GM19035 (cell line): ENCODE data around the gene SLC44A5.
"Not testable (repeated sequence)": the region's sequence is repeated elsewhere in the genome, so short reads cannot be mapped to it uniquely, and the experiment has no call there.

Source experiments
- ATAC-seq: cut with Tn5 transposase; IDR thresholded peaks from one replicate; pipeline ENCODE4 v1.9.1; 2021; ENCODE audit not compliant: unreplicated experiment

SLC44A5 gene

DNA sequence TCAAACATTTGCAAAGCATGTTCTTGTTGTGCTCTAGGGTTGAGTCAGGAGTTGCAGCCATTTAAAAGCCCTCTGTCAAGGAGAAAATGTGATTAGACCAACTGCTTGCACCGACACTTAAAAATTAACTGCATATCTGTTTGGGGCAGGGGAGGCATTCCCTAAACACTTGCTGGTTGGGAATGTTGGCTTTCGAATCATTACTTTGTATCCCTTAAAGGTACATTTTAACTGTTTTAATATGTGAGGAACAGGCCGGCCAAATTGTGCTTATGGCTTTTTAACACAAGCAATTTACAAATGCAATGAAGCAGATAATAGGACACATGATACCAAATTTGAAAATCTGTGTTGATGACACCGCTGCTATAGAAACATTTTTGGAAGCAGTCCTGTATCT, 317.6 kb downstream of the SLC44A5 start:
- ATAC-seq, result no peak

DNA sequence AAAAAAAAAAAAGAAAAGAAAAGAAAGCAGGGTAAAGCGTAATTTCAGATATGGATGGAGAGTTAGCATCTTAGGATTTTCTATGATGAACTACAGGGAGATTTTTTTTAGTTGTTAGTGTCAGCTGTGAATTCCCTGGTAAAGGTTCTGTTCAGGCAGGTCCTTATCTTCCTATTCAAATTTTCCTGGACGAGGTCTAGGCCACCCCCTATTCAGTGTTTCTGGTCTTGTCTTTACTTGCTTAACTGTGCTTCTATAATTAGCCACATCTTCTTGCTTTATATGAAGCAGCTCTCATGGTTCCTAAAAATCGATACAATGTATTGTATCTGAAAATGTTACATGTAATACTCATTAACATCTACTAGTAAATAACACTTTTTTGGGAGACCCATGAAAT, 318.9 kb downstream of the SLC44A5 start:
- no peak for ATAC-seq

DNA sequence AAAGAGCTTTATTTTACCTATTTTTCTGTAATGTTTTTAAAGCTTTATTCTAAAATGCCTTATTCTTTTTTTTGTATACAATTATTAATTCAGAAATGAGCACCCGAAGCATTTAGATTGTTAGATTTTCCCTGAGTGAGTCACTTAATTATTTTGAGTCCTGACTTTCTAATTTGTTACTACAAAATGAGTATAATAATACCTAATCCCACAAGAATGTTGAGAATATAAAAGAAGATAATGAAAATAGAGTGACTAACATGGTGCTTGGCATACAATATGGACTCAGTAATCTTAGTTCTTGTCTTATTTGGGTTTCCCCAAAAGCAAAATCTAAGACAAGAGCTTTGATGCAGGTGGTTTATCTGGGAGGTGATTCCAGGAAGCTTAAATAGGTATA, 334.5 kb downstream of the SLC44A5 start:
- no peak for ATAC-seq

DNA sequence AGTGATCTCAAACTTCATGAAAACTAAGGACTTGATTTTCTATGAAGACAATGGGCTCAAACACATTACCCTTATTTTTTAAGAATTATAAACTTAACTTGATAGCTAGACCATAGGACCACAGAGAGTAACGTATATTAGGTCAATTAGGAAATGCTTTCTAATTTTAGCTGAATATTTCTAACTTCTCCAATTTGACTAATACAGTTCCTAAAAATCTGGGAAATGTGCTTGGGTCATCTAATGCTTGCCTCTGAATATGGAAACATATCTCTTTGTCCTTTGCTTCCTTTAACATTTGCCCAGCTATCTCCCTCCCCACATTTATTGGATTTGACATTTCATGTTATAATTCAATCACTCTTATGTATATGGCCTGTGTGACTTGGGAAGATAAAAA, 335.3 kb downstream of the SLC44A5 start:
- ATAC-seq, result no peak

DNA sequence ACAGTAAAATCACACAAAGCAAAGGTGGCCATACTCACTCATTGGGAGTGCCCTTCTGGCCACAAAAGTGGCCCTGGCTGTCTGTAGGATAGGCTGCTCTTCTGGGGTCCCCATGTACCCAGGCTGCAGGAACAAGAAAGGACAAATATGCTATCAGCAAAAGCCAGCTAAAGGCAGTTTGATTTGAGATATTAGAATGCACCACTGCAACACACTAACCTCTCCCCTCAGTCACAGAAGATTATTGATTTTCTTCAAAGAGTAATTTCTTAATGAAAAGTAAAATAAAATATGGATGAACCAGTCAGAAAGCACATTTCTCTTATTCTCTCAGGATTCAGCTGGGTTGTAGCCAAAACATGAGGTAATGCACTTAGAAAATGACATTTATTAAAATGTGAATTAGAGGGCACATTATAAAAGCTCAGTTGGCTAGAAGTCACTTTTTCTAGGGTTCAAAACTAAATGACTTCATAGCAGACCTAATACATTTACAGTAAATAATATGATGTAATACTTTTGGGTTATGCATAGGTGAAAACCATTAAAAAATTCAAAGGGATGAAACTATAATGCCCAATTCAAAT, 335.9 kb downstream of the SLC44A5 start:
- no peak for ATAC-seq

DNA sequence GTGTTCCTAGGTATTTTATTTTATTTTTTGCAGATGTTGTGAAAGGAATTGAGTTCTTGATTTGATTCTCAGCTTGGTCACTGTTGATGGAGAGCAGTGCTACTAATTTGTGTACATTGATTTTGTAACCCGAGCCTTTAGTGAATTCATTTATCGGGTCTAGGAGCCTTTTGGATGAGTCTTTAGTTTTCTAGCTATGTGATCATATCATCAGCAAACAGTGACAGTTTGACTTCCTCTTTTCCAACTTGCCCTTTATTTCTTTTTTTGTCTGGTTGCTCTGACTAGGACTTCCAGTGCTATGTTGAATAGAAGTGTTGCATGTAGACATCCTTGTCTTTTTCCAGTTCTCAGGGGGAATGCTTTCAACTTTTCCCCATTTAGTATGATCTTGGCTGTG, 337.8 kb downstream of the SLC44A5 start:
- ATAC-seq, result no peak

DNA sequence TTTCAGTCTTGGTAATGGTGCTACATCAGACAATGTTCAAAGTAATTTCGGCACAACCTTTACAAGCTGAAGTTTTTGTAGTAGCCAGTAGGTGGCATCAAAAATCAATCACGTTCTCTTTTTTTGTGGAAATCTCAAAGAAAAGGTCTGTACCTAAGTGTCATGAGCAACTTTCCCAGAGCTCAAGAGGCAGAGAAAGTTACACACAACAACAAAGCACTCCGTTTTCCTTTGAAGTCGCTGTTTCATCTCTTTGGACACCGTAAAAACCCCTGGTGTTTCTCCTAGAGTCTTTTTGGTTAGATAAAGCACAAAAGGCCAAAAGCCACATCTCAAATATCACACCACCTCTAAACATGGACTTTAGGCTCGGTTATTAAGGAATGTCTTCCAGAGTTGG, 345.1 kb downstream of the SLC44A5 start:
- peak; percentile 90 for ATAC-seq

DNA sequence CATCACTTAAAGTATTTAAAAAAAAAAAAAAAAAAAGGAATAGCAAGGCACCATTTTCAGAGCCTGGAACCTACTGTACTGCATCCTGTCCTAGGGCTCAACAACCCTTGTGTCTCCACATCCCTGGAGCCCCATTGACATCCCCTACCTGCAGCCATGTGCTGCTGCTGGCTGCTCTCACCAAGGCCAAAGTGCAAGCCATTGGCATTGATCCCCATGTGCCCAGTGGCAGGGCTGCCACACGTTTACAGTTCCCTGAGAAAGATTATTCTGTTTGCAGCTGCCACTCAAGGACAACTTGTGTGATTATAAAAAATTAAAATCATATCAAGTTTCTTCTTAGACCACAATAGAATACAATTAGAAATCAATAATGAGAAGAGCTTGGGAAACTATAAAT, 346.8 kb downstream of the SLC44A5 start:
- ATAC-seq, result no peak

DNA sequence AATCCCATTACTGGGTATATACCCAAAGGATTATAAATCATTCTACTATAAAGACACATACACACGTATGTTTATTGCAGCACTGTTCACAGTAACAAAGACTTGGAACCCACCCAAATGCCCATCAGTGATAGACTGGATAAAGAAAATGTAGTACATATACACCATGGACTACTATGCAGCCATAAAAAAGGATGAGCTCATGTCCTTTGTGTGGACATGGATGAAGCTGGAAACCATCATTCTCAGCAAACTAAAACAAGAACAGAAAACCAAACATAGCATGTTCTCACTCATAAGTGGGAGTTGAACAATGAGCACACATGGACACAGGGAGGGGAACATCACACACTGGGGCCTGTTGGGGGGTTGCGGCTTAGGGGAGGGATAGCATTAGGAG, 347.3 kb downstream of the SLC44A5 start:
- not testable (repeated sequence) for ATAC-seq

DNA sequence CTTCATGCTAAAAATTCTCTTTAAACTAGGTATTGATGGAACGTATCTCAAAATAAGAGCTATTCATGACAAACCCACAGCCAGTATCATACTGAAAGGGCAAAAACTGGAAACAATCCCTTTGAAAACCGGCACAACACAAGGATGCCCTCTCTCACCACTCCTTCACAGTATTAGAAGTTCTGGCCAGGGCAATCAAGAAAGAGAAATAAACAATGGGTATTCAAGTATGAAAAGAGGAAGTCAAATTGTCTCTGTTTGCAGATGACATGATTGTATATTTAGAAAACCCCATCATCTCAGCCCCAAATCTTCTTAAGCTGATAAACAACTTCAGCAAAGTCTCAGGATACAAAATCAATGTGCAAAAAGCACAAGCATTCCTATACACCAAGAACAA, 349.0 kb downstream of the SLC44A5 start:
- ATAC-seq, result not testable (repeated sequence)

DNA sequence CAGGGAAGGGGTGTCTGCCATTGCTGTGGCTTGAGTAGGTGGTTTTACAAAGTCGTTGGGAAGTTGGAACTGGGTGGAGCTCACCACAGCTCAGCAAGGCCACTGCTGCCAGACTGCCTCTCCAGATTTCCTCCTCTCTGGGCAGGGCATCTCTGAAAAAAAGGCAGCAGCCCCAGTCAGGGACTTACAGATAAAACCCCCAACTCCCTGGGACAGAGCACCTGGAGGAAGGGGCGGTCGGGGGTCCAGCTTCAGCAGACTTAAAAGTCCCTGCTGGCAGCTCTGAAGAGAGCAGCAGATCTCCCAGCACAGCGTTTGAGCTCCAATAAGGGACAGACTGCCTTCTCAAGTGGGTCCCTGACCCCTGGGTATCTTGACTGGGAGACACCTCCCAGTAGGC, 352.6 kb downstream of the SLC44A5 start:
- ATAC-seq, result no peak

DNA sequence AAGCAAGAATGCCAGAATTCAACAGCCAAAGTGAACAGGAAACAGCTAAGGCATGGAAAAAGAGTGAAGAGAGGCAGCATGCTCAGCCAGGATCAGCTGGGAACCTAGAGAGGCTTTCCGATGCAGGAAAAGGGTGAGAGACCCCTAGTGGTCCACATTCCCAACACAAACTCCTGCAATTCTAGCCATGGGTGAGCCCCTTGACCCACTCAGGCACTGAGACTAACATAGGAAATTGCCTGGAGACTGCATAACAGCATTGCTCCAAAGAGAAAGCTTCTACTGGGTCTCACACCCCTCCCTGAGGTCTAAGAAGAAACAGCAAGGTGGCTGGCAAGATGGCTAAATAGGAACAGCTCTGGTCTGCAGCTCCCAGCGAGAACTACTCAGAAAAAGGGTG, 353.5 kb downstream of the SLC44A5 start:
- no peak for ATAC-seq

DNA sequence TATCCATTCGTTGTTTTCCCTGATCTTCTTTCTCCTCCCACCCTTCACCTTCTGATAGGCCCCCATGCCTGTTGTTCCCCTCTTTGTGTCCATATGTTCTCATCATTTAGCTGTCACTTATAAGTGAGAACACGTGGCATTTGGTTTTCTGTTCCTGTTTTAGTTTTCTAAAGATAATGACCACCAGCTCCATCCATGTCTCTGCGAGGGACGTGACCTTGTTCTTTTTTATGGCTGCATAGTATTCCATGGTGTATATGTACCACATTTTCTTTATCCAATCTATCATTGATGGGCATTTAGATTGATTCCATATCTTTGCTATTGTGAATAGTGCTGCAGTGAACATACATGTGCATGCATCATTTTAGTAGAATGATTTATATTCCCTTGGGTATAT, 360.8 kb downstream of the SLC44A5 start:
- ATAC-seq, result not testable (repeated sequence)

DNA sequence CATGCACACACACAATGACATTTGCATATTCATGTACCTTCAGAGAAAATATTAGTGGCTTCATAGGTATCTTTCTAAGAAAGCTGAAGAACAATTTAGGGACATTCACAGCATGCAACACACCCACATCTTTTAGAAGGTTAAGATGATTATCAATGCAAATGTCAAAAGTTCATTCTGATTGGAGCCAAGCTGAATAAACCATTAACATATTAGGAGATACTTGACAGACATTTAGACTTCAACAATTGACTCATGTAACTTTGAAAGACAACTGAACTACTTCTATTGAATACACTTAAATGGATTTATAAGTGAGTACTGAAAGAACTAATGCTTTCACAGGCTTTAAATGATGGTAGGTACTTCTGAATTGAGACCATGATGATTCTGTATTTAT, 365.7 kb downstream of the SLC44A5 start:
- ATAC-seq, result no peak

DNA sequence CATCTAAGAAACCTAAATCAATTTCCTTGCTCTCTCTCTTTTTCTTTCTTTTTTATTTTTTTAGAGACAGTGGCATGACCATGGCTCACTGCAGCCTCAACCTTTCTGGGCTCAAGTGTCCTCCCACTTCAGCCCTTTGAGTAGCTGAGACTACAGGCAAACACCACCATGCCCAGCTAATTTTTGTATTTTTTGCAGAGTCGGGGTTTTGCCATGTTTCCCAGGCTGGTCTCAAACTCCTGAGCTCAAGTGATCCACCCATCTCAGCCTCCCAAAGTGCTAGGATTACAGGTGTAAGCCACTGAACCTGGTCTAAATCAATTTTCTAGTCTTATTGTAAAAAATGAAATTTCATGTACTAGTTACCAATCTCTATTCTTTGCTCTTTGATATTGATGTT, 367.8 kb downstream of the SLC44A5 start:
- ATAC-seq, result no peak

DNA sequence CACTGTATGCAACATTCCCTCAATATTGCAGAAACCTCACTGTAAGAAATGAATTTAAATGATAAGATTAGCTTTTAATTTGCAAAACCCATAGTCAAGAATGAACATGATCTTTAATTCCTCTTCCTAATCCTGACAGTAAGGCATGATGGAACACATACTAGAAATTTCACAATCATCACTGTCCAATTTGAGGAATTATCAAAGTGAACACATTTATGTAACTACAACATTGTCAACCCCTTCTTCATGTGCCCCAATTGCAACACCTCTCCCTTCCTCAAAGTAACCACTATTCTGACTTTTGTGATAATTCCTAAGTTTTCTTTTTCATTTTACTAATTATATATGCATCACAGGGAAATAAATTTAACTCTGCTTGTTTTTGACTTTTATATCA, 373.6 kb downstream of the SLC44A5 start:
- ATAC-seq, result no peak

DNA sequence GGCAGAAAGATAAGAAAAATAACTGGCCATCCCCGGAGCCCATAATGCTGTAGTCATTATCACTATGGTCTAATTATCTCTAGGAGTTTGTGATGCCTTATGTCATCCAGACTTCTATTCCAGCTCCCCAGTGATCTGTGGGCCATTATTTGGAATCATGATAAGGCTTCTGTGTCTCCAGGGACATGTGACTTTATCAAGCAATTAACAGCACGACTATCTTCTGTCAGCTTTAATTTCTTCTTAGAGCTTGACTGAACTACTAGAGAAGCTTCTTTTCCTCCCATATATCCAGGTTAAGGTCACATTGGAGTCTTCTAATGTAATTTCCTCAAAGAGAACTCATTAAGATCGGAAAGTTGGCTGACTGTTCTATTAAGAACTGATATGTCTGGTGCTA, 376.4 kb downstream of the SLC44A5 start:
- no peak for ATAC-seq

DNA sequence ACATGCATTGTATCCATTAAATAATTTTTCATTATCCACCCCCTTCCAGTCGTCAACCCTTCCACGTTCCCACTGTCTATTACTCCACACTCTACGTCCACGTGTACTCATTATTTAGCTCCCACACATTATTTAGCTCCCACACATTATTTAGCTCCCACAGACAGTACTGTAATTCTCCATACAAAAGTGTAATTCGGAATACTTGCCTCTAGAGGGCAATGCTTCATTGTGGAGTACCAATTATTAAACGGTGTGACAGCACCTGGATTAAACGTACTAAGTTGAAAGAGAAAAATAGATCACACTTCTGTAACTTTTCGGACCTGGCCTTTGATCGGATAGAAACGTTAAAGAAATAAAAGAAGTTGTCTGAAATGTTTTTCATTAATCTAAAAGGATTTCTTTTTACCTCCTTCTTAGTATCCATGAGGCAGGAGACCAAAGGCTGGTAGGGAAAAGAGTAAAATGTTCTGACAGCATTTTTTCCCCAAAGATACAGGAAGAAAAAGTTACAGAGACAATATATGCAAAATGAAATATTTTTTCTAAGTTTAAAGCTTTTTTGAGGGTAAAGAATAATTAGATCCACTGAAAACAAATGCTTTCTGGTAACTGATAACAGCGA, 377.5 kb downstream of the SLC44A5 start:
- peak; percentile 83 for ATAC-seq

DNA sequence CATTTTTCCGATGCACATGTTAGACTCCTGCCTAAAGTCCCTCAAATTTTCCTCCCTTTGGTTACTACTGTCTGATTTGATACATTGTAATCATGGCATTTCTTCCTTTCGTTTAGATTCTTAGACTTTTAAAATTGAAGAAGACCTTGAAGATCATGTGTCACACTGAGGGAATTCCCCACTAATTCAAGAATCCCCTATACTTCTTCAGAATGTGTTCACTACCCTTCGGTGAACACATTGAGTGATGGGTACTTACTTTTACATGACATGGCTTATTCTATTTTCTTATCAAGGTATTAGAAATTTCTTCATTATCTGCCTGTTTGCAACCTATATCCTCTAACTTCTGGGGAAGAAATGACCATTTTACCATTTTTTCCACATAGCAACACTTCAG, 390.8 kb downstream of the SLC44A5 start:
- no peak for ATAC-seq

DNA sequence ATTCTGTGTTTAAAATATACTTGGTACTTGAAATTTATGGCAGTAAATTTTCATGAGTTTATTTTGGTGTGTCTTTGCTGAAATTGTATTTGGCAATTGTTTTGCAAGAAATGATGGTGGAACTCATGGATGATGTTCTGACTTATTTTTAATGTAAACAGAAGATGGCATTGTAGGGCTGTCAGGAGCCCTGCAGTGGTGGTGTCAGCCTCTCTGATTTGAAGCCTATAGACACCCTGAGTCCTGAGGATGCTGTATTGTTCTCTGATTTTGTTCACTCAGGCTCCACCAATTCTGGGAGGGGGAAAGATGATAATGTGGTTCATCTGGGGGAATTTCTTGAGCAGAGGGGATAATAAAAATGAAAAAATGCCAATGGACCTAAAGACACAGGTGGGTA, 396.9 kb downstream of the SLC44A5 start:
- ATAC-seq, result no peak

DNA sequence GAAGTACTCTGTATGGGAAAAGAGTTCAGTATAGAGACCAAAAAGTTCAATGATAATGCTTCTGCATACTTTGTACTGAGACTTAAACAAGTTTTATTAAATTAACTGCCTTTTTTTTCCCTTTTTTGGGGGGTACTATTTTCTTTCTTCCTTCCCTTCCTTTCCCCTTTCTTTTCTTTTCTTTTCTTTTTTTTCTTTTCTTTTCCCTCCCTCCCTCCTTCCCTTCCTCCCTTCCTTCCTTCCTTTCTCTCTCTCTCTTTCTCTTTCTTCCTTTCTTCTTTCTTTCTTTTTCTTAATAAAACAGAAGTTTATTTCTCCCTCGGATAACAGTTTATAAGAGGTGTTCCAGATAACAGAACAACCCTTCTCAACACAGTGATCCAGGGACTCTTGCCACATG, 399.3 kb downstream of the SLC44A5 start:
- no peak for ATAC-seq

DNA sequence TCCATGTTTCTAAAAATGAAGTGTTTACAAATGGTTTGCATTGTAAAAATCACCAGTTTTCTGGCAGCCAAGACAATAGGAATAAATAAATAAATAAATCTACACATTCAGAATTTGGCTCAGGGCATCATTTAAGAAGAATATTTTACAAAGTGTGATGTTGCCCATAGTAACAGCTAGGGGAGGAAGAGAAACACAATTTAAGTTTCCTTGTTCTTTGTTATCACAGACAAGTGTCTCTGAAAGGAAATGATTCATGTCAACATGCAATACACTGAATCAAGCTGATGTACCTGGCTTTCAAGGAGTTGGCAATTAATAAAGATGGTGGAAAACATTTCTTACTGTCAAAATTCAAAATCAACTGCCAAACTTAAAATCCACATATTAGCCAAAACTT, 402.1 kb downstream of the SLC44A5 start:
- ATAC-seq, result no peak
